Skeletal muscle tissue (tissue), 4 donors: Measurements from ENCODE around the gene MAT2A. TPM values are rescaled to one million over a fixed set of nuclear protein-coding genes. Genes with fewer than 3 reads are reported as not detected.
A peak's percentile ranks its signal among the peaks of the same experiment; 100 is the strongest.
"Not testable (repeated sequence)": the region's sequence is repeated elsewhere in the genome, so short reads cannot be mapped to it uniquely, and the experiment has no call there.

Experiments used
- H3K27ac ChIP-seq: one replicate; pipeline ENCODE4 v1.7.0; 2013; ENCODE audit warnings: mild to moderate bottlenecking, low read depth, low read length, inconsistent platforms
- H3K27me3 ChIP-seq, 3 donors: one replicate each; pipeline ENCODE4 v1.7.0; 2013; ENCODE audit warnings: low read length in 3 of 3; ENCODE audit not compliant: control insufficient read depth in 3 of 3, insufficient read depth in 3 of 3
- H3K36me3 ChIP-seq, 3 donors: one replicate each; pipeline ENCODE4 v1.7.0; 2013; ENCODE audit warnings: low read length in 3 of 3; ENCODE audit not compliant: control insufficient read depth in 3 of 3, insufficient read depth in 3 of 3
- H3K4me1 ChIP-seq, 3 donors: one replicate each; pipeline ENCODE4 v1.7.0; 2013; ENCODE audit warnings: low read length in 3 of 3, mild to moderate bottlenecking in 3 of 3; ENCODE audit not compliant: control insufficient read depth in 3 of 3, insufficient read depth in 3 of 3
- H3K4me3 ChIP-seq, 3 donors: one replicate each; pipeline ENCODE4 v1.7.0; 2013; ENCODE audit warnings: low read length in 3 of 3
- H3K9ac ChIP-seq, 3 donors: one replicate each; pipeline ENCODE4 v1.7.0; 2013; ENCODE audit warnings: low read length in 3 of 3, mild to moderate bottlenecking in 3 of 3, moderate library complexity in 2 of 3, low read depth in 1 of 3
- H3K9me3 ChIP-seq, 3 donors: one replicate each; pipeline ENCODE4 v1.7.0; 2013; ENCODE audit warnings: low read length in 3 of 3; ENCODE audit not compliant: control insufficient read depth in 3 of 3
- total RNA-seq: library from RNA; depleted of rRNA; stranded (reverse); fragments of >200 nt; gene quantifications from one replicate; pipeline ENCODE4 v1.2.3, GENCODE V29; 2014
- donor health status: Osteomylitis.

The MAT2A gene
- total RNA-seq, 1 donor from 2014 or later: 57.9 TPM

DNA sequence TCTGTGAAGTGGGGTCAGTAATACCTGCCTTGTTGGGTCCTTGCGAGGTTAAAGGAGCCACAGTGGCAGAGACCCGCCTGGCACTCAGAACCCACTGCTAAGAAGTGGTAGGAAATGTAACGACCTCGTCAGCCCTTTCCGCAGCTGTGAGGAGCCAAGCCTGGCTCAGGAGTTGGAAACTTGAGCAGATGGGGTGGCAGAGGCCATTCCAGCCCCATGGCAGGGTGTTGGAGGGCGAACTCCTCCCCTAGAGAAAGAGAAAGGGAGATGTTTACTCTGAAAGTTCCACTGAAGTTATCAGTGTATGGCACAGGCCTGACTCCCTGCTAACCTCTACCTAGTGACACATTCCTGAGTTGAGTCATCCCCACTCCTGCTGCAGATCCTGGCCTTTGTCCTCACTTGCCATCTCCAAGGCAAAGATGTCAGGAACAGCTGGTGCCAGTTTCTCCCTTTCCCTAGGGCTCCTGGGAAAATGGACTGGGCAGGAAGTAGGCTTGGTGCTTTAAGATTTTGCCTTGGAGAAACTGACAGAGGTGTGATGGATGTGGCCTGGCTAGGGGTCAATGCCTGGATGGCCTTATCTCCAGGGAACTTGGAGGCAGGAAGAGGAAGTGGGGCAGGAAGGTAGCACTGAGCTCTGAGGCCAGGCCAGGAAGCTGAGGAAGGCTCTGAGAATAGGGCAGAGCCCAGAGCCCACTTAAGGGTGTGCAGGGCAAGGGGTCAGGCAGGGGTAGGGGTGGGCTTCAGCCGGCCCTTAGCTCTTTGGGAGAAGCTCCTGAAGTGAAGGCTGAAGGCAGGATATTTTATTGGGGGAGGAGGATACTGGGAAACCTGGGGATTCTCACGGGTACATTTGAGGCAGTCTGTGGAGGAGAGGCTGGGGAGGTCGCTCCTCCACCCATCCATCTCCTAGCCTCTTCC, 46.2 kb downstream of the MAT2A start:
- no peaks in the 10 kb centered on the region for H3K9me3 ChIP-seq
- no peaks in the 10 kb centered on the region for H3K36me3 ChIP-seq
- peak overlapping the region; percentile 90 for H3K27ac ChIP-seq
- H3K4me1 ChIP-seq: peaks cover 51 to 68% (median 58%) of the 10 kb centered on the region in 3 donors
- H3K4me3 ChIP-seq: peak overlapping the region; percentile 81 to 89 (median 87)
- peak overlapping the region; percentile 83 to 93 (median 89) for H3K9ac ChIP-seq
- no peaks in the 10 kb centered on the region for H3K27me3 ChIP-seq

DNA sequence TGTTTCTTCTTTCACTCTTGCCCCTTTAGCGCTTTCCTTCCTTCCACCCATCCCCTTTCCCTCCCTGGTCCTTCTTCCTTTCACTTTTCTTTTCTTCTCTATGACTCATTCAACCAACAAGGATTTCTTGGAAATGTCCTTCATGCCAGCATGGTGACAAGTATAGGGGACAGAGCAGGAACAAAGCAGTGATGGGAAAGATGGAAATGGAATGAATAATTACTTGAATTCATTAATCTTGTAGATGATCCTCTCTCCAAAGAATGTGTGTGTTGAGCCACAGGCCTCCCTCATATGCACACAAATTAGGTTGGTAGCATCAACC, 46.8 kb downstream of the MAT2A start:
- Histone ChIP-seq H3K27me3 (no peaks in the 10 kb centered on the region), H3K9me3 (no peaks in the 10 kb centered on the region), H3K4me3 (peak overlapping the region; percentile 81 to 89 (median 87)), H3K4me1 (peaks cover 58 to 72% (median 62%) of the 10 kb centered on the region in 3 donors), H3K9ac (peak overlapping the region in 2 of 3 donors; percentile 40 to 83), H3K27ac (peak overlapping the region; percentile 90), H3K36me3 (no peaks in the 10 kb centered on the region)

- Histone ChIP-seq H3K27me3 (no peaks in the 10 kb centered on the region), H3K9me3 (no peaks in the 10 kb centered on the region), H3K4me1 (peaks cover 72 to 88% (median 77%) of the 10 kb centered on the region in 3 donors), H3K27ac (peak overlapping the region; percentile 72), H3K4me3 (no peak overlapping the region), H3K36me3 (peaks cover 4 to 6% (median 4%) of the 10 kb centered on the region in 3 donors), H3K9ac (peak overlapping the region in 1 of 3 donors; percentile 7)
Measured at GRCh38 chr2:85588236-85588635, 49.3 kb downstream of the MAT2A start.

GRCh38 chr2:85588645-85589044, 49.7 kb downstream of the MAT2A start:
- Histone ChIP-seq H3K9ac (peak overlapping the region in 1 of 3 donors; percentile 61), H3K4me3 (no peak overlapping the region), H3K4me1 (peaks cover 72 to 86% (median 74%) of the 10 kb centered on the region in 3 donors), H3K27ac (peak overlapping the region; percentile 72), H3K36me3 (peaks cover 4 to 8% (median 6%) of the 10 kb centered on the region in 3 donors), H3K9me3 (no peaks in the 10 kb centered on the region), H3K27me3 (no peaks in the 10 kb centered on the region)

DNA sequence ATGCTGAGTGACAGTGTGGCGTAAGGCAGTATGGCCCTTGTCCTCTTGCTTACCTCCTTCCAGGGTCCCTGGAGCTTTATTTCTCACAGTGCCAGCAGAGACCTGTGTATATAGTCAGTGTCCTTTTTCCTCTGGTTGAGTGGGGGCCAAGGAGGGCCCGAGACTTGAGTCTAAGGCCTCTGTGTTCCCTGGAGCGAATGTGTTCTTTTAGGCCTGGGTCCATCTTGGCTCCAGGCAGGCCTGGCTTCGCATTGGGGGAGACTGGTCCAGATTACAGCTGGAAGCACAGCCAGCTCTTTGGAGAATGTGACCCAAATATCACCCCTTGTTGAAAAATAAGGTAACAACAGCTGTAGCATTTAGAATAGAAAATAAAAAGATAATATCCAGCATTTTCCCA, 50.2 kb downstream of the MAT2A start:
- peak overlapping the region in 2 of 3 donors; percentile 14 to 35 for H3K4me3 ChIP-seq
- no peaks in the 10 kb centered on the region for H3K27me3 ChIP-seq
- peak overlapping the region; percentile 72 for H3K27ac ChIP-seq
- H3K9me3 ChIP-seq: no peaks in the 10 kb centered on the region
- H3K9ac ChIP-seq: peak overlapping the region; percentile 3 to 63 (median 61)
- peaks cover 71 to 83% (median 73%) of the 10 kb centered on the region in 3 donors for H3K4me1 ChIP-seq
- peaks cover 4 to 8% (median 6%) of the 10 kb centered on the region in 3 donors for H3K36me3 ChIP-seq

DNA sequence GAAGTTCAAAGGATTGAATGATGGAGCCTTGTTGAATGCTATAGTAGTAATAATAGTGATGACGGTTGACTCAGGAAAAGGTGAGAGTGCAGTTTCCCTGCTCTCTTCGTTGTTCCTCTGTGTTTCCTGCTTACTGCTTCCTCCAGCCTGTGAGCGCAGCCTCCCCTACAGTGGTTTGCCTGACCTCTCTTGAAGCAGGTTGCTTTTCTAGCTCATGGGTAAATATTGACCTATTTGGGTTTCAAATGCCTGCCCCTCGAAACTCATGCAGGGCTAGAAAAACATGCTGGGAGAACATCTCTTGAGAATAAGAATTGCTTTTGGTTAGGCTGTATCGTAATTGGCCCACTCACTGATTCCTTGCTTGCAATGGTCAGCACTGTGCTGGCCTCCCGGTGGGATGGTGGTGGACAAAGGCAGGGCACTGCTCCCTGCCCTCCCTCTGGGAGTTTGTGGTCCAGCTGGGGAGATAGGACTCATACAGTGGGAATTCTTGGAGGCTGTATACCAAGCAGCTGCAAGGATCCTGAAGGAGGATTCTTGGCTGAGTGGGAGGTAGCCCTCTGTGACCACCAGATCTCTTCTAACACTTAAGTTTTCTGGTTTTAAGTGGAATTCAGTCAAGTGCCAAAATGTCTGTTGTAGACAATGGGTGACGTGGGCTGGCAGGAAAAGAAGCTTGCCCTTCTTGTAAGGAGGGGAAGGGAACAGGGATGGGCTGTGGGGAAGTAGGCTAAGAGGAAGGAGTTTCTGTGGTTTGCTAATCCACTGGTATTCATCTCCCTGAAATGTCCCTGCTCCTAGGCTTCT, 51.2 kb downstream of the MAT2A start:
- peaks cover 73 to 87% (median 75%) of the 10 kb centered on the region in 3 donors for H3K4me1 ChIP-seq
- H3K4me3 ChIP-seq: peak overlapping the region in 1 of 3 donors; percentile 38
- H3K27ac ChIP-seq: peak overlapping the region; percentile 72
- H3K9ac ChIP-seq: peak overlapping the region in 2 of 3 donors; percentile 61 to 64
- H3K36me3 ChIP-seq: peaks cover 4 to 8% (median 6%) of the 10 kb centered on the region in 3 donors
- H3K9me3 ChIP-seq: no peaks in the 10 kb centered on the region
- no peaks in the 10 kb centered on the region for H3K27me3 ChIP-seq

DNA sequence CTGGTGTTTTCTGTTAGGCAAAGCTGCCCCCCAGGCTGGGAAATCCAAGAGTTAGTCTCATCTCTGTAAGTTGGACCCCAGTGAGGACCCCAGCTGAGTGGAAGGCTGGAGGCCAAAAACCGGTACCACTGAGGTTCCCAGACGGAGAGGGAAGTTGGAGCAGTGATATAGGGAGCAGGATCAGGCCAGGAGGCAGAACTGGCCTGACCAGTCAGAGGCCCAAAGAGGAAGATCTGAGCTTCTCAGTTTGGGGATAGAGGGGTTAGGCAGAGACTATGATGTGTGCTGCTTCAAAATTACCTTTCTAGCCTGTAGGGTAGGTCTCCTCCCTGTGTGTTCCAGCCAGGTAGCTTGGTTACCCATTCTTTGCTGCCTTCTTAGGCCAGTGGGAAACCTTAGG, 52.0 kb downstream of the MAT2A start:
- Histone ChIP-seq H3K9me3 (no peaks in the 10 kb centered on the region), H3K36me3 (peaks cover 4 to 8% (median 6%) of the 10 kb centered on the region in 3 donors), H3K9ac (peak overlapping the region in 2 of 3 donors; percentile 61 to 64), H3K27me3 (no peaks in the 10 kb centered on the region), H3K4me1 (peaks cover 68 to 80% (median 73%) of the 10 kb centered on the region in 3 donors), H3K4me3 (peak overlapping the region in 1 of 3 donors; percentile 38), H3K27ac (peak overlapping the region; percentile 72)

DNA sequence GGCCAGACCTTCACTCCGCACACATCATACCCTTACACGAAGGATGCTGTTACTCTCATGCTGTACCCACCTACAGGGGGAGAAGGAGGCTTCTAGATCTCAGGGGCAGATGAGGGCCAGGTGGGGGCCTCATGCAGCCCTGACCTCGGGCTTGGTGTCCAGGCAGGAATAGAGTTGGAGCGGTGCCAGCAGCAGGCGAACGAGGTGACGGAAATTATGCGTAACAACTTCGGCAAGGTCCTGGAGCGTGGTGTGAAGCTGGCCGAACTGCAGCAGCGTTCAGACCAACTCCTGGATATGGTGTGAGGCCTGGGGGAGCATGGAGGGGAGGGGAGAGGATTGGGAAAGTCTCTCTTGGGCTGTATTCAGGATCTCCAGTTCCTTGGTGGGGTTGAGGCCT, 52.6 kb downstream of the MAT2A start:
- Histone ChIP-seq H3K36me3 (peaks cover 7 to 9% (median 8%) of the 10 kb centered on the region in 3 donors), H3K27me3 (no peaks in the 10 kb centered on the region), H3K4me1 (peaks cover 69 to 79% (median 73%) of the 10 kb centered on the region in 3 donors), H3K9ac (peak overlapping the region in 2 of 3 donors; percentile 61 to 64), H3K9me3 (no peaks in the 10 kb centered on the region), H3K27ac (peak overlapping the region; percentile 72), H3K4me3 (no peak overlapping the region)

DNA sequence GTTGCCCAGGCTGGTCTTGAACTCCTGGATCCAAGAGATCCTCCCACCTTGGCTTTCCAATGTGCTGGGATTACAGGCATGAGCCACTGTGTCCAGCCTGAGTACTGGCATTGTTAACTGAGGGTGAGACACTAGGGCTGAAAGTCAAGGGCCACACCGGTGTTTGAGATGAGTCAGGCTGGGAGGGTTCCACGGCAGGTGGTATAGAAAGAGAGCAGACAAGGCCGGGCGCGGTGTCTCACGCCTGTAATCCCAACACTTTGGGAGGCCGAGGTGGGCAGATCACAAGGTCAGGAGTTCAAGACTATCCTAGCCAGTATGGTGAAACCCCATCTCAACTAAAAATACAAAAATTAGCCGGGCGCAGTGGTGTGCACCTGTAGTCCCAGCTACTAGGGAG, 53.3 kb downstream of the MAT2A start:
- not testable (repeated sequence) for H3K27me3 ChIP-seq, H3K9ac ChIP-seq, H3K9me3 ChIP-seq, H3K4me3 ChIP-seq
- Histone ChIP-seq H3K4me1 (peaks cover 75 to 80% (median 79%) of the 10 kb centered on the region in 3 donors), H3K36me3 (peaks cover 13 to 15% (median 15%) of the 10 kb centered on the region in 3 donors), H3K27ac (peak overlapping the region; percentile 72)
